Activated CD4-positive, CD25-positive, alpha-beta regulatory T cell (primary cell): Measurements from ENCODE around the gene LRCH3.

Source experiments
- DNase-seq, 4 experiments: peaks; one replicate each; lab custom pipeline; 2025; lab: John Stamatoyannopoulos, UW

Gene LRCH3

GRCh38 chr3:197833930-197834715 lies 43.1 kb downstream of the LRCH3 start:
- DNase-seq = no peak

- no peak for DNase-seq
Measured at GRCh38 chr3:197835509-197835908, 44.5 kb downstream of the LRCH3 start.

GRCh38 chr3:197836244-197836643 lies 45.2 kb downstream of the LRCH3 start:
- DNase-seq = no peak

GRCh38 chr3:197837282-197837681 lies 46.2 kb downstream of the LRCH3 start:
- DNase-seq = no peak

GRCh38 chr3:197841789-197842188 lies 50.7 kb downstream of the LRCH3 start:
- no peak for DNase-seq

- no peak for DNase-seq
Measured at GRCh38 chr3:197846491-197846890, 55.4 kb downstream of the LRCH3 start.

- DNase-seq = no peak
Measured at GRCh38 chr3:197847866-197848401, 56.9 kb downstream of the LRCH3 start.

- DNase-seq = no peak
Measured at GRCh38 chr3:197854596-197855343, 63.7 kb downstream of the LRCH3 start.

- DNase-seq = no peak
Measured at GRCh38 chr3:197855571-197855970, 64.5 kb downstream of the LRCH3 start.

GRCh38 chr3:197856199-197856816 lies 65.3 kb downstream of the LRCH3 start:
- no peak for DNase-seq

GRCh38 chr3:197858133-197858532 lies 67.1 kb downstream of the LRCH3 start:
- DNase-seq = no peak

GRCh38 chr3:197858598-197858997 lies 67.5 kb downstream of the LRCH3 start:
- no peak for DNase-seq

- no peak for DNase-seq
Measured at GRCh38 chr3:197866035-197866434, 75.0 kb downstream of the LRCH3 start.

GRCh38 chr3:197873329-197873728 lies 82.3 kb downstream of the LRCH3 start:
- DNase-seq = no peak

GRCh38 chr3:197874064-197874463 lies 83.0 kb downstream of the LRCH3 start:
- no peak for DNase-seq

- no peak for DNase-seq
Measured at GRCh38 chr3:197874653-197875052, 83.6 kb downstream of the LRCH3 start.

- DNase-seq = no peak
Measured at GRCh38 chr3:197877902-197878301, 86.8 kb downstream of the LRCH3 start.

- DNase-seq = no peak
Measured at GRCh38 chr3:197878427-197878826, 87.4 kb downstream of the LRCH3 start.

- DNase-seq = no peak
Measured at GRCh38 chr3:197880491-197881269, 89.6 kb downstream of the LRCH3 start.

GRCh38 chr3:197881270-197881969 lies 90.4 kb downstream of the LRCH3 start:
- no peak for DNase-seq

- DNase-seq = no peak
Measured at GRCh38 chr3:197881970-197882338, 90.9 kb downstream of the LRCH3 start.
